GM19351 (cell line): ENCODE results near the gene ZNF175.
A peak's percentile ranks its signal among the peaks of the same experiment; 100 is the strongest.

Experiments used
- ATAC-seq: cut with Tn5 transposase; IDR thresholded peaks from one replicate; pipeline ENCODE4 v1.9.1; 2021; ENCODE audit warnings: mild to moderate bottlenecking, moderate library complexity; ENCODE audit not compliant: unreplicated experiment

ZNF175 gene

GRCh38 chr19:51549533-51550324, 21.4 kb upstream of the ZNF175 start:
- no peak for ATAC-seq

- ATAC-seq: no peak
These were observed 20.0 kb upstream of the ZNF175 start for GRCh38 chr19:51550848-51551672.

- ATAC-seq: no peak
These were observed 19.2 kb upstream of the ZNF175 start for GRCh38 chr19:51551673-51552432.

GRCh38 chr19:51552608-51552995, 18.5 kb upstream of the ZNF175 start:
- no peak for ATAC-seq

GRCh38 chr19:51552996-51553725, 17.9 kb upstream of the ZNF175 start:
- no peak for ATAC-seq

GRCh38 chr19:51559240-51559639, 11.8 kb upstream of the ZNF175 start:
- ATAC-seq: no peak

- ATAC-seq: no peak
These were observed 10.7 kb upstream of the ZNF175 start for GRCh38 chr19:51560339-51560738.

GRCh38 chr19:51564791-51565190, 6.3 kb upstream of the ZNF175 start:
- no peak for ATAC-seq

GRCh38 chr19:51565583-51565982, 5.5 kb upstream of the ZNF175 start:
- no peak for ATAC-seq

GRCh38 chr19:51566489-51567100, 4.5 kb upstream of the ZNF175 start:
- no peak for ATAC-seq

- no peak for ATAC-seq
These were observed 3.5 kb upstream of the ZNF175 start for GRCh38 chr19:51567583-51567982.

- no peak for ATAC-seq
These were observed 2.6 kb upstream of the ZNF175 start for GRCh38 chr19:51568456-51568855.

- ATAC-seq: no peak
These were observed 516 bp downstream of the ZNF175 start for GRCh38 chr19:51571599-51571998.

- peak; percentile 48 for ATAC-seq
These were observed 1.3 kb downstream of the ZNF175 start for GRCh38 chr19:51572410-51572809.

GRCh38 chr19:51572908-51573307, 1.8 kb downstream of the ZNF175 start:
- ATAC-seq: no peak

- ATAC-seq: no peak
These were observed 2.2 kb downstream of the ZNF175 start for GRCh38 chr19:51573331-51573730.

- no peak for ATAC-seq
These were observed 5.8 kb downstream of the ZNF175 start for GRCh38 chr19:51576850-51577249.

GRCh38 chr19:51586103-51586728, 15.1 kb downstream of the ZNF175 start:
- ATAC-seq: no peak

GRCh38 chr19:51586799-51587198, 15.7 kb downstream of the ZNF175 start:
- no peak for ATAC-seq
